Keratinocyte (primary cell): ENCODE results near the gene CLEC16A. TPM values are rescaled to one million over a fixed set of nuclear protein-coding genes. Genes with fewer than 3 reads are reported as not detected.

Experiments used
- DNase-seq: peaks from one replicate; pipeline ENCODE4 v3.0.0-alpha.2; 2011; ENCODE audit warnings: low read depth, missing footprints, low spot score
- FAIRE-seq: peaks from 2 replicates; lab custom pipeline; 2011; peaks lifted over from hg19 to GRCh38; lab: Jason Lieb, UNC
- H2AFZ ChIP-seq: 2 replicates; pipeline ENCODE4 v1.6.0; 2012; ENCODE audit warnings: low read length, control low read depth, inconsistent platforms; ENCODE audit not compliant: control insufficient read depth
- H3K27ac ChIP-seq: 2 replicates; pipeline ENCODE4 v1.5.1; 2011; ENCODE audit warnings: low read length; ENCODE audit not compliant: control insufficient read depth, insufficient read depth
- H3K27me3 ChIP-seq: 3 replicates; pipeline ENCODE4 v1.6.0; 2011; ENCODE audit warnings: low read length; ENCODE audit not compliant: control insufficient read depth, insufficient read depth; ENCODE audit errors: extremely low read depth
- H3K36me3 ChIP-seq, 2 experiments: 2 replicates in 1 of 2; 3 replicates in 1 of 2; pipeline ENCODE4 v1.5.1; 2011; ENCODE audit warnings: low read length in 2 of 2, mild to moderate bottlenecking in 1 of 2; ENCODE audit not compliant: control insufficient read depth in 2 of 2, insufficient read depth in 2 of 2; ENCODE audit errors: extremely low read depth in 1 of 2
- H3K4me1 ChIP-seq: 3 replicates; pipeline ENCODE4 v1.5.1; 2011; ENCODE audit warnings: low read length; ENCODE audit not compliant: control insufficient read depth, insufficient read depth; ENCODE audit errors: extremely low read depth
- H3K4me2 ChIP-seq: 3 replicates; pipeline ENCODE4 v1.6.0; 2011; ENCODE audit warnings: low read depth, low read length; ENCODE audit not compliant: control insufficient read depth, insufficient read depth; ENCODE audit errors: extremely low read depth
- H3K4me3 ChIP-seq, 3 experiments: fragments of 200-600 bp in 1 of 3; sonication (generic) in 1 of 3; 2 replicates in 2 of 3; 3 replicates in 1 of 3; pipeline ENCODE4 v1.5.1; 2011 to 2016; ENCODE audit warnings: low read length in 3 of 3, mild to moderate bottlenecking in 3 of 3, control low read depth in 2 of 3, inconsistent platforms in 1 of 3, low read depth in 1 of 3, mixed read lengths in 1 of 3, mixed run types in 1 of 3, moderate library complexity in 1 of 3; ENCODE audit not compliant: control insufficient read depth in 2 of 3, insufficient read depth in 2 of 3; ENCODE audit errors: extremely low read depth in 1 of 3
- H3K79me2 ChIP-seq: 2 replicates; pipeline ENCODE4 v1.6.0; 2012; ENCODE audit warnings: low read length; ENCODE audit not compliant: control insufficient read depth, insufficient read depth
- H3K9ac ChIP-seq: 3 replicates; pipeline ENCODE4 v1.6.0; 2011; ENCODE audit warnings: low read length; ENCODE audit not compliant: control insufficient read depth, insufficient read depth; ENCODE audit errors: extremely low read depth
- H3K9me1 ChIP-seq: 3 replicates; pipeline ENCODE4 v1.6.0; 2011; ENCODE audit warnings: low read length; ENCODE audit not compliant: control insufficient read depth, insufficient read depth; ENCODE audit errors: extremely low read depth
- H3K9me3 ChIP-seq: 2 replicates; pipeline ENCODE4 v1.5.1; 2012; ENCODE audit warnings: low read depth, low read length; ENCODE audit not compliant: control insufficient read depth
- H4K20me1 ChIP-seq: 3 replicates; pipeline ENCODE4 v1.6.0; 2011; ENCODE audit warnings: low read length; ENCODE audit not compliant: control insufficient read depth, insufficient read depth; ENCODE audit errors: extremely low read depth
- EZH2 ChIP-seq: IDR thresholded peaks from one replicate; pipeline ENCODE4 v1.6.1; 2012; ENCODE audit warnings: inconsistent platforms, mild to moderate bottlenecking, low read length, moderate library complexity
- dilution Hi-C: fragments of 300-500 bp; cut with MboI; formaldehyde crosslinking; loops from one replicate; pipeline ENCODE4 v1.7.0; 2020; ENCODE audit warnings: low sequenced_read_pairs; ENCODE audit not compliant: extremely low pct_ligation_motif_present
- polyA plus RNA-seq, 5 experiments: library from polyadenylated mRNA; depleted of rRNA in 3 of 5; stranded (reverse) in 3 of 5; stranded (forward) in 1 of 5; unstranded in 1 of 5; fragments of >200 nt; gene quantifications; 1 replicate in 1 of 5; 2 replicates in 3 of 5; 3 replicates in 1 of 5; pipeline versions ENCODE4 v1.2.1 to v1.2.3, GENCODE V29; 2011 to 2012; ENCODE audit warnings: missing spikeins in 2 of 5, low read depth in 1 of 5, low replicate concordance in 1 of 5
- TF ChIP-seq, protein P1 (sequence below), 3 experiments: IDR thresholded peaks in 1 of 3; conservative IDR thresholded peaks in 1 of 3; optimal IDR thresholded peaks in 1 of 3; 2 replicates in 2 of 3; 3 replicates in 1 of 3; pipeline versions ENCODE3 to v1.5.1; 2011; ENCODE audit warnings: low read length in 3 of 3, mild to moderate bottlenecking in 3 of 3, moderate library complexity in 2 of 3, control low read depth in 1 of 3, inconsistent platforms in 1 of 3; ENCODE audit not compliant: insufficient read depth in 2 of 3; ENCODE audit errors: extremely low read depth in 1 of 3

The CLEC16A gene
- polyA plus RNA-seq, 1 donor (not counting 4 experiments of a cell fraction or from before 2014, with no cell fraction given), result 9.5 TPM

DNA sequence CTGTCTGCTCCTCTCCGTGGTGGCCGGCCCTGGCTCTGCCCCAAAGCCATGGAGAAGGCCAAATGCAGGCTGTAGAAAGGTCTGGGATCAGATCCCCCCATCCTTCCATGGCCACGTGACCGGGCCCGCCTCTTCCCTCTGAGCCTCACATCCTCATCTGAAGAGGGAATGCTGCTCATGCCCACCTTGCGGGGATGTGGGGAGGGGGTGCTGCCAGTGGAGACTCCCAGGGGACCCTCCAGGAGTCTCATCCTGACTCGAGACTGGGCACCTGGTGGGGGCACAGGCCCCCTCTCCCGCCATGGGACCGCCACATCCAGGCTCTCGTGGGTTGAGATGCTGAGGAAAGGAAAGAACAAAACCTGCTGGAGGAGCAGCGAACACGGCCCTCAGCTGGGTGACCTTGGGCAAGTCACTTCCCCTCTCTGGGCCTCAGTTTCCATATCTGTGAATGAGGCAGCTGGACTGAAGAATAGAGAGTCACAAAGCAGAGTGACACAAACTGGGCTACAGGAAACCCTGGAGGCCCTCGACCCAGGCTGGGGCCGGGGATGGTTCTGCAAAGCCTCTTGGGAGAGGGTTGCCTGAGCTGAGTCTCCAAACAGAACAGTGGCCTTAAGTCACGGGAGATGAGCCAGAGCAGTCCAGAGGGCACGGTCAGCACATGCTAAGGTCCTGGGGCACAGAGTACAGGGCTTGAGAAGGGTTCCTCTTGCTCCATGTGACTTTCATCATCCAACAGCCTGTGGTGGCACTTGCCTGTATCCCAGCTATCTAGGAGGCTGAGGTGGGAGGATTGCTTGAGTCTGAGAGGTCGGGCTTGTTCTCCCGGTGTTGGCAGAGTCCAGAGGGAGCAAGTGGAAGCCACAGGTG lies 281.5 kb downstream of the CLEC16A start:
- H3K9ac ChIP-seq, result no peak overlapping the region
- FAIRE-seq (no peak), DNase-seq (no peak)
- H2AFZ ChIP-seq, result no peak overlapping the region
- H3K4me1 ChIP-seq, result no peaks in the 10 kb centered on the region
- H3K9me1 ChIP-seq, result no peaks in the 10 kb centered on the region
- H3K4me2 ChIP-seq, result no peak overlapping the region
- no peaks in the 10 kb centered on the region for H3K36me3 ChIP-seq
- H3K9me3 ChIP-seq, result no peaks in the 10 kb centered on the region
- dilution Hi-C loops, result no loop called here
- no peaks in the 10 kb centered on the region for H4K20me1 ChIP-seq
- no peak overlapping the region for H3K27ac ChIP-seq
- TF ChIP-seq, protein P1, sequence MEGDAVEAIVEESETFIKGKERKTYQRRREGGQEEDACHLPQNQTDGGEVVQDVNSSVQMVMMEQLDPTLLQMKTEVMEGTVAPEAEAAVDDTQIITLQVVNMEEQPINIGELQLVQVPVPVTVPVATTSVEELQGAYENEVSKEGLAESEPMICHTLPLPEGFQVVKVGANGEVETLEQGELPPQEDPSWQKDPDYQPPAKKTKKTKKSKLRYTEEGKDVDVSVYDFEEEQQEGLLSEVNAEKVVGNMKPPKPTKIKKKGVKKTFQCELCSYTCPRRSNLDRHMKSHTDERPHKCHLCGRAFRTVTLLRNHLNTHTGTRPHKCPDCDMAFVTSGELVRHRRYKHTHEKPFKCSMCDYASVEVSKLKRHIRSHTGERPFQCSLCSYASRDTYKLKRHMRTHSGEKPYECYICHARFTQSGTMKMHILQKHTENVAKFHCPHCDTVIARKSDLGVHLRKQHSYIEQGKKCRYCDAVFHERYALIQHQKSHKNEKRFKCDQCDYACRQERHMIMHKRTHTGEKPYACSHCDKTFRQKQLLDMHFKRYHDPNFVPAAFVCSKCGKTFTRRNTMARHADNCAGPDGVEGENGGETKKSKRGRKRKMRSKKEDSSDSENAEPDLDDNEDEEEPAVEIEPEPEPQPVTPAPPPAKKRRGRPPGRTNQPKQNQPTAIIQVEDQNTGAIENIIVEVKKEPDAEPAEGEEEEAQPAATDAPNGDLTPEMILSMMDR (optimal IDR thresholded peaks at IDR 0.05 in 1 of 3, IDR thresholded peaks at IDR 0.05 in 1 of 3, conservative IDR thresholded peaks at IDR 0.05 in 1 of 3; ENCODE audit: extremely low read depth in 1 of 3, insufficient read depth in 2 of 3, low read length in 3 of 3), result no peak
- TF ChIP-seq EZH2, result no peak
- H3K27me3 ChIP-seq, result no peaks in the 10 kb centered on the region
- H3K79me2 ChIP-seq, result no peaks in the 10 kb centered on the region
- H3K4me3 ChIP-seq, result no peak overlapping the region

DNA sequence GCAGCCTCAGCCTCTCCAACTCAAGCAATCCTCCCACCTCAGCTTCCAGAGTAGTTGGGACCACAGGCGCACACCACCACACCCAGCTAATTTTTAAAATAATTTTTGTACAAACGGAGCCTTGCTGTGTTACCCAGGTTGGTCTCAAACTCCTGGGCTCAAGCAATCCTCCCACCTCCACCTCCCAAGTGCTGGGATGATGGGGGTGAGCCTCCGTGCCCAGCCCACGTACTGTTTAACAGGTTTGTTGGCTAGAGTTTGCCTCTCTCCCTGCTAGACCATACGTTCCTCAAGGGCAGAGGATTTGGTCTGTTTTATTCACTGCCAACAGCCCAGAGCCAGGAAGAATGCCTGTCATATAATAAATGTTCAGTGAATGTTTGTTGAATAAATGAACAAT lies 285.1 kb downstream of the CLEC16A start:
- no peaks in the 10 kb centered on the region for H4K20me1 ChIP-seq
- H3K4me2 ChIP-seq, result no peak overlapping the region
- H3K79me2 ChIP-seq, result no peaks in the 10 kb centered on the region
- H3K9me1 ChIP-seq, result no peaks in the 10 kb centered on the region
- H3K9me3 ChIP-seq, result no peaks in the 10 kb centered on the region
- no peak overlapping the region for H3K4me3 ChIP-seq
- no peak overlapping the region for H3K27ac ChIP-seq
- H2AFZ ChIP-seq, result no peak overlapping the region
- no peak for FAIRE-seq
- TF ChIP-seq, protein P1 (optimal IDR thresholded peaks at IDR 0.05 in 1 of 3, IDR thresholded peaks at IDR 0.05 in 1 of 3, conservative IDR thresholded peaks at IDR 0.05 in 1 of 3; ENCODE audit: extremely low read depth in 1 of 3, insufficient read depth in 2 of 3, low read length in 3 of 3), result no peak
- TF ChIP-seq EZH2, result no peak
- no peaks in the 10 kb centered on the region for H3K36me3 ChIP-seq
- no peak overlapping the region for H3K9ac ChIP-seq
- peaks cover 4% of the 10 kb centered on the region for H3K4me1 ChIP-seq
- dilution Hi-C loops, result no loop called here
- H3K27me3 ChIP-seq, result no peaks in the 10 kb centered on the region
- no peak for DNase-seq
